CD1c-positive myeloid dendritic cell (primary cell): Measurements from ENCODE around the gene EXOC3L2.
"Not testable (repeated sequence)": the region's sequence is repeated elsewhere in the genome, so short reads cannot be mapped to it uniquely, and the experiment has no call there.

ENCODE experiments used
- DNase-seq: peaks from one replicate; pipeline ENCODE4 v3.0.0-alpha.2; 2016; ENCODE audit errors: extremely low spot score

Gene EXOC3L2

DNA sequence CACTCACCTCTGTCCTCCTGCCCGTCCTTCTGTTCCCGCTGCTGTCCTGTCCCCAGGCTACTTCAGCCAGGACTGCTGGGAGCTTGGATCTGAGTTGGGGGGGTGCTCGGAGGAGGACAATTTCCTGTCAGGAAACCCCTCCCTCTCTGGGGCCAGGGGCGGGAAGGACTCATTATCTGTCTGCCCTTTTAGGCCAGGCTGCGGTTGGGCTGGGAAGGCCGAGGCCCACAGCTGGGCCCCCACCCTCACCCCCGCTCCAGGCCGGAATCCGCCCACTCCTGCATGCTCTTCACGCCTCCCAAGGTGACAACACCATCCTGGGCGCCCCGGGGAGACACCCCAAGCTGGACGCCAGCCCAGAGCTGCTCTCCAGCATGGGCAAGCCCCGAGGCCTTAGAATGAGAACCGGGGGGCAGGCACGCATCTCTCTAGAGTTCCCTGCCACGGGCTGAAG lies at the start of gene EXOC3L2:
Gene EXOC3L2 (minus strand): TSS at position 74 of the 454 bp plus-strand sequence. CDS start 6,362 bp downstream, outside the sequence.
- no peak for DNase-seq

GRCh38 chr19:45294291-45295029 lies 49.3 kb upstream of the EXOC3L2 start:
- DNase-seq: no peak

DNA sequence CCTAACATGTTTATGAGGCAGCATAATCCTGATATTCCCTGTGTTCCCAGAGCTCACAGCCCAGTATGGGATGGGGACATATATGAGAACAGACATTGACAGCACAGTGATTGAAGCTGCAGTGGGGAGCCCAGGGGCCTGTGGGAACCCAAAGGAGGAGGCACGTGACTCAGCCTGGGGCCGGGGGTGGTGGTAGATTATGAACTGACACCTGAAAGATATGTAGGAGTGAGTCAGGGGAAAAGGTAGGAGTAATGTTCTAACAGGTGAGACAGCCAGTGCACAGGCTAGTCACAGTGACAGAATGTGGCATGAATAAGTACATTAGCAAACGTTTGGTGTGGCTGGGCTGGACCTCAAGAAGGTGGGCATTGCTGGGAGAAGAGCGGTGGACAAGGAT lies 48.5 kb upstream of the EXOC3L2 start:
- no peak for DNase-seq

- no peak for DNase-seq
Observed at GRCh38 chr19:45291834-45292233, 46.6 kb upstream of the EXOC3L2 start.

GRCh38 chr19:45290381-45290931 lies 45.2 kb upstream of the EXOC3L2 start:
- no peak for DNase-seq

DNA sequence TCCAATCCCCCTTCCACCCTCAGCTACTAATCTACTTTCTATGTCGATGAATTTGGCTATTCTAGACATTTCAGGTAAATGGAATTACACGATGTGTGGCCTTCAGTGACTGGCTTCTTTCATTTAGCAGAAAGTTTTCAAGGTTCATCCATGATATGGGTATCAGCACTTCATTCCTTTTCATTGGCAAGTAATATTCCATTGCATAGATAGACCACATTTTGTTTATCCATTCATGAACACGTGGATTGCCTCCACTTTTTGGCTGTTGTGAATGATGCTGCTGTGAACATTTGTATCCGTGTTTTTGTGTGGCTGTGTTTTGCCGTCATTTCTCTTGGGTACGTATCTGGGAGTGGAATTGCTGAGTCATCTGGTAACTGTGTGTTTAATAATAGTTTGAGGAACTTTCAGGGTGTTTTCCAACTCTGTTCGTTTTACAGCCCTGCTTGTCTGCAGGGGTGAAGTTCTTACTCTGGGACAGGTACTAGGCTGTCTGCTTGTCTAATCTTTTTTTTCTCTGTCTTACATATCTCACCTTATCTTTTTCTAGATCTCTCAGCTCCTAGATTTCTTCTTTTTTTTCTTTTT lies 38.3 kb upstream of the EXOC3L2 start:
- peak; percentile 64 for DNase-seq

DNA sequence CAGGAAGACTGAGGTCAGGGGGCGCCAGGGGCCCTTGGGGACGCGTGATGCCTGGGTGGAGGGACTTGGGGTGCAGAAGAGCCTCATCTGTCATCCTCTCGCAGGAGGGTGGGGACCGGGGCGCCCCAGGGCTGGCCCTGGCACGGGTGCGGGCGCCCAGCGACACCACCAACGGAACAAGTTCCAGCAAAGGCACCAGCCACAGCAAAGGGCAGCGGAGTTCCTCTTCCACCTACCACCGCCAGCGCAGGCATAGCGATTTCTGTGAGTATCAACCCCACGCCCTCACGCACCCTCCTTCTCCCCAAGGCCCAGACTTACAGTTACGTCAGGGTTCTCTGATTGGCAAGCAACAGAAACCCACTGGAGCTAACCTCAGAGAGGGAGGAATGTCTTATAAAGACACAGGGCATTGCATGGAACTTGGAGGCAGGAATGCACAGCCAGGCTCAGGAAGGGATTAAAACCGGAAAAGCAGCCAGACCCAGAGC lies 35.3 kb upstream of the EXOC3L2 start:
- peak; percentile 13 for DNase-seq

DNA sequence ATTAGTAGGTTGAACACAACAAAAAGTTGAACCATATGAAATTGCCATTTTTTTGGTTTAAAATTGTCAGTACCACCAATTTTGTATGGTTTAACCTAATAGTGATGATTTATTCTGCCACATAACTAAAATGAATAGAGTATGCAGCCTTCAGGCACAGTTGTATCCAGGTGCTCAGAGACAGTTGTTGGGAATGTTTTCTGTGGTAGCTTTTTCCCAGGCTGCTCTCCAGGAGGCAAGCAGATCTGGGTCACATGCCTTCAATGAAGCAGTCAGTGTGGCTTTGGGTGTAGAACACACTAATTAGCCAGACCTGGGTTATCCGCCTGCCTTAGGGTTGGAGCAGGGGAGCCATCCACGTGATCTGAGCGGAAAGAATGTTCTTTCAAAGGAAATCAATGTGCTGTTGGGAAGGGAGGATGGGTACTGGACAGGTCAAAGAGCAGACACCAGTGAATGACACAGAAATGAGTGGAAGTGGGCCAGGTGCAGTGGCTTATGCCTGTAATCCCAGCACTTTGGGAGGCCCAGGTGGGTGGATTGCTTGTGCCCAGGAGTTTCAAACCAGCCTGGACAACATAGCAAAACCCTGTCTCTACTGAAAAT lies 34.5 kb upstream of the EXOC3L2 start:
- no peak for DNase-seq

GRCh38 chr19:45278087-45278486 lies 32.9 kb upstream of the EXOC3L2 start:
- no peak for DNase-seq

GRCh38 chr19:45276284-45276687 lies 31.1 kb upstream of the EXOC3L2 start:
- no peak for DNase-seq

DNA sequence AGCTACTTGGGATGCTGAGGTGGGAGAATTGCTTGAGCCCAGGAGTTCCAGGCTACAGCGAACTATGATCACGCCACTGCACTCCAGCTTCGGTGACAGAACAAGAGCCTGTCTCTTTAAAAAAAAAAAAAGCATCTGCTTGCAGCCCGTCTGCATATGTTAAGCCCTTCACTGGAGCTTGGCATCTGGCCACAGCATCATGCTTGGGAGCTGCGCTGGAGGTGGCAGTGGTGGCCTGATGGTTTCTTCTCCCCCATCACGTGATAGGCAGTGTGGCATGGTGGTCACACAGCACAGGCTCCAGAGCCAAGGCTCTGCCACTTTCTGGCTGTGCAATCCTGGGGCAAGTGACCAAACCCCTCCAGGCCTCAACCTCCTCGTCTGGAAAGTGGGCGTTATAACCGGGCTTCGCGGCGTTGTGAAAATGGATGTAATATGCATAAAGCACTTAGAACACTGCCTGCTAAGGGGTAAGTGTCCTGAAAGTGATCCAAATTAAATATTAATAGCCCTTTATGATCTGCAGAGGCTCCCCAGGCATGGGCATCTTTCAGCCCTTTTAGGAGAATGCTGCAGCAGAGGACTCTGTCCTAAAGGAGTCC lies 30.3 kb upstream of the EXOC3L2 start:
- no peak for DNase-seq

DNA sequence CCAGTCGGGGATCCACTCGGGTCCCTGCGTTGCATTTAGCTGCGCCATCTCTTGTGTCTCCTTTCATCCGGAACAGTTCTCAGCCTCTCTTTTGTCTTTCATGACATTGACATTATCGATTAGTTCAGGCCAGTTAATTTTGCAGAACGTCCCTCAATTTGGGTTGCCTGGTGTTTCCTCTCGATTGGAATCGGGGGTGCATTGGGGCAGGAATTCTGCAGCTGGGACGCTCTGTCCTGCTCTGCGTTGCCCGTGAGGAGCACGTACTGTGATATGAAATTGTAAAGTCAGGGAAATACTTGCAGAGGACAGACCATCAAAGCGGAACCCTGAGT lies 28.3 kb upstream of the EXOC3L2 start:
- DNase-seq: no peak

GRCh38 chr19:45271735-45272108 lies 26.5 kb upstream of the EXOC3L2 start:
- no peak for DNase-seq

DNA sequence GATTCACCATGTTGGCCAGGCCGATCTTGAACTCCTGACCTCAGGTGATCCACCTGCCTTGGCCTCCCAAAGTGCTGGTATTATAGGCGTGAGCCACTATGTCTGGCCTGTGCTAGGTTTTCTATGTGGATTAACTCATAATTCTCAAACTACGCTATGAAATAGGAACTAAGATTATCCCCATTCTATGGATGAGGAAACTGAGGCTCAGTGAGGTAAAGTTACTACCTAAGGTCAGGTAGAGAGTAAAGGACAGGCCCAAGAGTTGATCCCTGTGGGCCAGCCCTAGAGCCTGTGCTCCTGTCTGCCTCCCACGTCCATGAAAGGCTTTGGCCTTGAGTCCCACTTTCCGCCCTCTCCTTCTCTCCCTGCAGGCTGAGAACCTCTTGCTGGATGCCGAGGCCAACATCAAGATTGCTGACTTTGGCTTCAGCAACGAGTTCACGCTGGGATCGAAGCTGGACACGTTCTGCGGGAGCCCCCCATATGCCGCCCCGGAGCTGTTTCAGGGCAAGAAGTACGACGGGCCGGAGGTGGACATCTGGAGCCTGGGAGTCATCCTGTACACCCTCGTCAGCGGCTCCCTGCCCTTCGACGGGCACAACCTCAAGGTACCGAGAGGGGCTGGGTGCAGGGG lies 26.0 kb upstream of the EXOC3L2 start:
- no peak for DNase-seq

DNA sequence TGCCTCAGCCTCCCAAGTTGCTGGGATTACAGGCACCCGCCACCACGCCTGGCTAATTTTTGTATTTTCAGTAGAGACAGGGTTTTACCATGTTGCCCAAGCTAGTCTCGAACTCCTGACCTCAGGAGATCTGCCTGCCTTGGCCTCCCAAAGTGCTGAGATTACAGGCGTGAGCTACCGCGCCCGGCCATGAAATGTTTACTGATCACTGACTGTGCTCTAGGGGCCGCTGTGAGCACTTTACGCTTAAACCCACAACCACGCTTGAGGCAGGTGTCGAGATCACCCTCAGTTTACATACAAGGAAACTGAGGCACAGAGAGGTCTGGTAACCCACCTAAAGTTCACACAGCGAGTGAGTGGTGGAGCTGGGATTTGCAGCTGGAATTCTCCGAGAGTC lies 24.7 kb upstream of the EXOC3L2 start:
- DNase-seq: not testable (repeated sequence)

DNA sequence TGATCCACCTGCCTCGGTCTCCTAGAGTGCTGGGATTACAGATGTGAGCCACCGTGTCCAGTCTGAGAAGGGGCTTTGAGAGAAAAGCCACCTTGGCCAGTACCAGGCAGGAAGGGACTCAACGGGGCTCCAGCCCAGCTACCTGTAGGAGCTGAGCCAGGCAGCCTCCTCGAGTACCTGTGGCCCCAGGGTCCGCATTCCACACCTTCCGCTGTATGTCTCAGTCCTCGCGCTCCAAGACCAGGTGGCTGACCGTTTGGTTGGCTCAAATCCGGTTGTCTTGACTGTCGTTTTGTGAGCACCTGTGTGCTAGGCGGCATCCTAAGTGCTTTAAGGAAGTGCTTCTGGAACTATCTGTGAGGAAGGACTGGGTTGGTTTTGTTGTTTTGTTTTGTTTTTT lies 22.1 kb upstream of the EXOC3L2 start:
- DNase-seq: no peak

GRCh38 chr19:45265375-45265774 lies 20.2 kb upstream of the EXOC3L2 start:
- DNase-seq: no peak

GRCh38 chr19:45264781-45265317 lies 19.6 kb upstream of the EXOC3L2 start:
- no peak for DNase-seq

DNA sequence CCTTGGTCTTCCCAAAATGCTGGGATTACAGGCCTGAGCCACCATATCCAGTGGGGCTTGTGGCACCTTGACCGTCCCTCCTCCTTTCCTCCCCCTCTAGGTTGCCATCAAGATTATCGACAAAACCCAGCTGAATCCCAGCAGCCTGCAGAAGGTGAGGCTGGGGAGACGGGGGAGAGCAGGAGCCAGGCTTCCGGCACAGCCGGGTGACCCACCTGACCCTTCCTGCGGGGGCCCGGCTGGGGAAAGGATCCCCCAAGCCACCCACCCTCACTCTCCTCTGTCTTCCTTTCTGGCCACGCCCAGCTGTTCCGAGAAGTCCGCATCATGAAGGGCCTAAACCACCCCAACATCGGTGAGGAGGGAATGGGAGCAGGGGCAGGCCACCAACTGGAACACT lies 17.8 kb upstream of the EXOC3L2 start:
- DNase-seq: no peak

GRCh38 chr19:45262570-45262969 lies 17.4 kb upstream of the EXOC3L2 start:
- no peak for DNase-seq

GRCh38 chr19:45258862-45259261 lies 13.7 kb upstream of the EXOC3L2 start:
- no peak for DNase-seq

- no peak for DNase-seq
Observed at GRCh38 chr19:45256836-45257235, 11.6 kb upstream of the EXOC3L2 start.
